Left hindlimb (tissue), 1 donor: ENCODE measurements around the gene TAPBP.
"Not testable (repeated sequence)": the region's sequence is repeated elsewhere in the genome, so short reads cannot be mapped to it uniquely, and the experiment has no call there.

Experiments
- DNase-seq: peaks from one replicate; pipeline ENCODE4 v3.0.0-alpha.2; 2018

TAPBP gene

GRCh38 chr6:33275795-33276580 lies 37.9 kb downstream of the TAPBP start:
- not testable (repeated sequence) for DNase-seq

- DNase-seq = no peak
These were observed 39.7 kb downstream of the TAPBP start for GRCh38 chr6:33273924-33274902.

- DNase-seq = no peak
These were observed 40.6 kb downstream of the TAPBP start for GRCh38 chr6:33273129-33273923.

- DNase-seq = no peak
These were observed 41.4 kb downstream of the TAPBP start for GRCh38 chr6:33272275-33273128.

- DNase-seq = peak; percentile 96
These were observed 42.2 kb downstream of the TAPBP start, which contains the start of the genes RPS18 and VPS52 for GRCh38 chr6:33271468-33272274. TSS of gene RPS18 (plus strand) at chr6:33272075. CDS start at chr6:33272120, 45 bp downstream. TSS of gene VPS52 (minus strand) at chr6:33271876. CDS start at chr6:33271675, 201 bp downstream.

GRCh38 chr6:33271117-33271467 lies 42.8 kb downstream of the TAPBP start:
- DNase-seq = no peak

- DNase-seq = no peak
These were observed 49.9 kb downstream of the TAPBP start for GRCh38 chr6:33264015-33264414.

GRCh38 chr6:33262490-33262889 lies 51.4 kb downstream of the TAPBP start:
- not testable (repeated sequence) for DNase-seq

GRCh38 chr6:33259032-33259431 lies 54.8 kb downstream of the TAPBP start:
- DNase-seq = no peak

GRCh38 chr6:33254591-33254990 lies 59.3 kb downstream of the TAPBP start:
- DNase-seq = no peak

GRCh38 chr6:33252759-33253158 lies 61.1 kb downstream of the TAPBP start:
- no peak for DNase-seq

GRCh38 chr6:33251395-33252012 lies 62.4 kb downstream of the TAPBP start:
- no peak for DNase-seq

- no peak for DNase-seq
These were observed 63.1 kb downstream of the TAPBP start for GRCh38 chr6:33250731-33251130.

- no peak for DNase-seq
These were observed 63.9 kb downstream of the TAPBP start for GRCh38 chr6:33249732-33250630.
